HEK293 (cell line): ENCODE data around the gene IQCH.

ENCODE experiments used
- CTCF ChIA-PET: fragments of 350-600 bp; formaldehyde crosslinking; extraction: SDS; loops from one replicate; lab custom pipeline; 2021; ENCODE audit warnings: antibody characterized with exemption; lab: Yijun Ruan, JAX
- POLR2A ChIA-PET: fragments of 300-600 bp; formaldehyde crosslinking; extraction: SDS; loops from one replicate; lab custom pipeline; 2020; ENCODE audit warnings: antibody characterized with exemption, inconsistent platforms; lab: Yijun Ruan, JAX
- H3K27ac ChIP-seq: fragments of 200-500 bp; sonication (Bioruptor generic); 2 replicates; pipeline ENCODE4 v1.5.1; 2014; ENCODE audit warnings: low read depth, low read length, control low read depth, inconsistent platforms; ENCODE audit errors: extremely low read depth
- H3K36me3 ChIP-seq, 2 experiments: fragments of 200-500 bp in 1 of 2; sonication (Bioruptor generic) in 1 of 2; 1 replicate in 1 of 2; 2 replicates in 1 of 2; pipeline ENCODE4 v1.5.1; 2014 to 2017; ENCODE audit warnings: inconsistent platforms in 2 of 2, low read length in 2 of 2; ENCODE audit not compliant: control insufficient read depth in 2 of 2, insufficient read depth in 1 of 2
- H3K4me1 ChIP-seq: fragments of 200-500 bp; sonication (Bioruptor generic); 2 replicates; pipeline ENCODE4 v1.5.1; 2014; ENCODE audit warnings: mild to moderate bottlenecking, low read length, inconsistent platforms; ENCODE audit not compliant: control insufficient read depth, insufficient read depth
- H3K4me3 ChIP-seq: 2 replicates; pipeline ENCODE4 v1.5.1; 2011; ENCODE audit warnings: low read depth, mild to moderate bottlenecking, control low read depth, low read length, moderate library complexity
- H3K9me3 ChIP-seq: fragments of 200-500 bp; sonication (Bioruptor generic); 2 replicates; pipeline ENCODE4 v1.5.1; 2014; ENCODE audit warnings: low read depth, low read length, inconsistent platforms; ENCODE audit not compliant: control insufficient read depth, insufficient read depth
- KLF10 ChIP-seq: fragments of 450-650 bp; IDR thresholded peaks from 2 replicates; pipeline ENCODE4 v1.5.1; 2018; ENCODE audit warnings: missing biosample characterization, mild to moderate bottlenecking, missing genetic modification characterization
- KLF9 ChIP-seq: fragments of 450-650 bp; formaldehyde crosslinking; IDR thresholded peaks from 2 replicates; pipeline ENCODE4 v1.5.1; 2016; ENCODE audit warnings: missing biosample characterization, missing genetic modification characterization, low read depth
- MYNN ChIP-seq: fragments of 450-650 bp; formaldehyde crosslinking; IDR thresholded peaks from 2 replicates; pipeline ENCODE4 v1.5.1; 2016; ENCODE audit warnings: missing biosample characterization, missing genetic modification characterization, borderline replicate concordance
- PRDM10 ChIP-seq: fragments of 450-650 bp; formaldehyde crosslinking; IDR thresholded peaks from 2 replicates; pipeline ENCODE4 v1.5.1; 2016; ENCODE audit warnings: missing biosample characterization, missing genetic modification characterization
- PRDM4 ChIP-seq: fragments of 450-650 bp; formaldehyde crosslinking; IDR thresholded peaks from 2 replicates; pipeline ENCODE4 v1.5.1; 2017; ENCODE audit warnings: missing biosample characterization, missing genetic modification characterization
- REPIN1 ChIP-seq: fragments of 450-650 bp; formaldehyde crosslinking; IDR thresholded peaks from 2 replicates; pipeline ENCODE4 v1.5.1; 2017; ENCODE audit warnings: missing biosample characterization, missing genetic modification characterization, low read depth
- SALL2 ChIP-seq: fragments of 450-650 bp; formaldehyde crosslinking; IDR thresholded peaks from 2 replicates; pipeline ENCODE4 v1.5.0; 2017; ENCODE audit warnings: missing biosample characterization, mild to moderate bottlenecking, missing genetic modification characterization, borderline replicate concordance
- ZBTB10 ChIP-seq: fragments of 450-650 bp; formaldehyde crosslinking; IDR thresholded peaks from 2 replicates; pipeline ENCODE4 v1.5.1; 2016; ENCODE audit warnings: missing biosample characterization, missing genetic modification characterization
- ZBTB17 ChIP-seq: fragments of 450-650 bp; formaldehyde crosslinking; IDR thresholded peaks from 2 replicates; pipeline ENCODE4 v1.5.1; 2016; ENCODE audit warnings: missing biosample characterization, missing genetic modification characterization
- ZBTB20 ChIP-seq: fragments of 450-650 bp; formaldehyde crosslinking; IDR thresholded peaks from 2 replicates; pipeline ENCODE4 v1.5.1; 2016; ENCODE audit warnings: missing biosample characterization, missing genetic modification characterization
- ZNF350 ChIP-seq: fragments of 450-650 bp; formaldehyde crosslinking; IDR thresholded peaks from 2 replicates; pipeline ENCODE4 v1.5.0; 2017; ENCODE audit warnings: missing biosample characterization, mild to moderate bottlenecking, missing genetic modification characterization
- ZNF366 ChIP-seq: fragments of 450-650 bp; formaldehyde crosslinking; conservative IDR thresholded peaks from 2 replicates; pipeline ENCODE4 v1.5.1; 2016; ENCODE audit warnings: missing biosample characterization, missing genetic modification characterization
- ZNF398 ChIP-seq: fragments of 450-650 bp; formaldehyde crosslinking; IDR thresholded peaks from 2 replicates; pipeline ENCODE4 v1.5.1; 2017; ENCODE audit warnings: missing biosample characterization, missing genetic modification characterization
- ZNF426 ChIP-seq: fragments of 450-650 bp; formaldehyde crosslinking; IDR thresholded peaks from 2 replicates; pipeline ENCODE4 v1.5.1; 2017; ENCODE audit warnings: missing biosample characterization, missing genetic modification characterization, mild to moderate bottlenecking, inconsistent platforms, moderate library complexity
- ZNF473 ChIP-seq: fragments of 450-650 bp; formaldehyde crosslinking; IDR thresholded peaks from 2 replicates; pipeline ENCODE4 v1.5.1; 2017; ENCODE audit warnings: missing biosample characterization, missing genetic modification characterization
- ZNF488 ChIP-seq: fragments of 450-650 bp; formaldehyde crosslinking; IDR thresholded peaks from 2 replicates; pipeline ENCODE4 v1.5.1; 2016; ENCODE audit warnings: missing biosample characterization, missing genetic modification characterization
- ZNF514 ChIP-seq: fragments of 450-650 bp; formaldehyde crosslinking; IDR thresholded peaks from 2 replicates; pipeline ENCODE4 v1.5.1; 2016; ENCODE audit warnings: missing biosample characterization, missing genetic modification characterization
- ZNF529 ChIP-seq: fragments of 450-650 bp; formaldehyde crosslinking; IDR thresholded peaks from 2 replicates; pipeline ENCODE4 v1.5.1; 2017; ENCODE audit warnings: missing genetic modification characterization, missing biosample characterization; ENCODE audit not compliant: insufficient replicate concordance
- ZNF621 ChIP-seq: fragments of 450-650 bp; formaldehyde crosslinking; IDR thresholded peaks from 2 replicates; pipeline ENCODE4 v1.5.1; 2017; ENCODE audit warnings: missing biosample characterization, missing genetic modification characterization

Gene IQCH

GRCh38 chr15:67385971-67386370 lies 131.4 kb downstream of the IQCH start (continued):
- TF ChIP-seq ZNF398 (tag by site-specific recombination) = no peak
- no peak for TF ChIP-seq KLF9 (tag by site-specific recombination)
- no peak for TF ChIP-seq ZNF426 (tag by site-specific recombination)
- no peak for TF ChIP-seq MYNN (tag by site-specific recombination)
- no peak for TF ChIP-seq ZNF514 (tag by site-specific recombination)

GRCh38 chr15:67386947-67387346 lies 132.4 kb downstream of the IQCH start:
- Histone ChIP-seq H3K9me3 (no peaks in the 10 kb centered on the region), H3K4me1 (no peaks in the 10 kb centered on the region), H3K4me3 (no peak overlapping the region), H3K27ac (no peak overlapping the region), H3K36me3 (no peaks in the 10 kb centered on the region)
- POLR2A ChIA-PET = no interaction called here
- no peak for TF ChIP-seq ZNF366 (tag by site-specific recombination)
- CTCF ChIA-PET = interaction anchor here (0.7 to 3.8 kb wide), 5 partner anchors 8 to 70 kb away, joined by 3 to 24 read pairs (median 4); no protein-coding TSS in a partner anchor

DNA sequence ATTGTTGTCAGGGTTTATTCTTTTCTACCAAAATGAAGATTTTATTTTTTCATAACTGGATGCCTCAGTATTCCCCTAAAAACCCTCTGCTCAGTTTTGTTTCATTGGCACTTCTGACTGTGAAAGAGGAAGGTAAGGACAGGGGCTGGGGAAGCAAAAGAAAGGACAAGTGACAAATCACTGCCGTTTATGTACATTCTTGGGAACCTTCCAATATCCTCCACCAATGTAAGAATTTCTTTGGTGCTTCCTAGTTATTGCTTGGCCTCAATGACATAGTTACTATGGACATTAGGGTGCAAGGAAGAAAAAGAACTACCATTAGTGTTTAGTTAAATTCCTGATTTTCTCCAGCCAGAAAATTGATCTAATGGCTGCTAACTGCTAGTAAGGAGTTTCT lies 135.4 kb downstream of the IQCH start:
- Histone ChIP-seq H3K27ac (no peak overlapping the region), H3K9me3 (no peaks in the 10 kb centered on the region), H3K36me3 (no peaks in the 10 kb centered on the region), H3K4me3 (no peak overlapping the region), H3K4me1 (no peaks in the 10 kb centered on the region)
- CTCF ChIA-PET = no interaction called here
- POLR2A ChIA-PET = no interaction called here
- TF ChIP-seq ZNF488 (tag by site-specific recombination) = no peak
- no peak for TF ChIP-seq ZBTB20 (tag by site-specific recombination)
- TF ChIP-seq KLF10 = no peak
- TF ChIP-seq ZBTB10 = no peak
- TF ChIP-seq ZNF350 (tag by site-specific recombination) = no peak
- TF ChIP-seq ZBTB17 (tag by site-specific recombination) = no peak
- TF ChIP-seq SALL2 (tag by site-specific recombination) = no peak
- TF ChIP-seq ZNF529 = no peak
- TF ChIP-seq ZNF473 (tag by site-specific recombination) = no peak
- TF ChIP-seq REPIN1 (tag by site-specific recombination) = no peak
- no peak for TF ChIP-seq PRDM10 (tag by site-specific recombination)
- TF ChIP-seq PRDM4 (tag by site-specific recombination) = no peak
- no peak for TF ChIP-seq ZNF621 (tag by site-specific recombination)
- TF ChIP-seq, all 188 proteins: peak for 0
